GM19023 (cell line): ENCODE data around the gene TMEM181.
"Not testable (repeated sequence)": the region's sequence is repeated elsewhere in the genome, so short reads cannot be mapped to it uniquely, and the experiment has no call there.

Experiments used
- ATAC-seq: cut with Tn5 transposase; IDR thresholded peaks from one replicate; pipeline ENCODE4 v1.9.1; 2021; ENCODE audit warnings: mild to moderate bottlenecking, moderate library complexity; ENCODE audit not compliant: unreplicated experiment

The TMEM181 gene

DNA sequence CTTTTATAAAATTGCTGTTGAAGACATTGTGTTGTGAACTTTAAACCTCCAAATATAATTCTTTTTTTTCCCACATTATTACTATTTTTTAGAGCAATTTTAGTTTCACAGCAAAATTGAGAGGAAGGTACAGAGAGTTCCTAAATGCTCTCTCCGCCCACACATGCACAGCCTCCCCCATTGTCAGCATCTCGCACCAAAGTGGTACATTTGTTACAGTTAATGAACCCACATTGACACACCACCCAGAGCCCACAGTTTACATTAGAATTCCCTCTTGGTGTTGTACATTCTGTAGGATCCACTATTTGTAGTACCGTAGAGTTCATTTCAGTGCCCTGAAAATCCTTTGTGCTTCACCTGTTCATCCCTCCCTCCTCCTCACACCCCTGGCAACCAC, 33.8 kb downstream of the TMEM181 start:
- ATAC-seq: no peak

DNA sequence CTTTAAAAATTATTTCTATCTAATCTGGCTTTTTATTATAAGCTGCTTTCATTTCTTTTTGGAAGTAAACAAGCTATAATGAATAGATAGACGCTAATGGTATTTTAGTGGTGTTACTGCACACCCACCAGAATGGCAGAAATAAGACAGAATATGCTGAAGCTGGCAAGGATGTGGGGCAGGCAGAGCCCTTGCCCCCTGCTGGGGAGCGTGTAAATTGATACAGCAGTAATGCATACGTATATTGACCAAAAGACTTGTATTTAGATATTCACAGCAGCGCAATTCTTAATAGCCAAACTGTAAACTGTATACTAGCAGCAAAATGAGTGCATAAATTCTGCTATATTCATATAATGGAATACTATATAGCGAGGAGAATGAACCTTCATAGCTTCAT, 35.3 kb downstream of the TMEM181 start:
- ATAC-seq: no peak

DNA sequence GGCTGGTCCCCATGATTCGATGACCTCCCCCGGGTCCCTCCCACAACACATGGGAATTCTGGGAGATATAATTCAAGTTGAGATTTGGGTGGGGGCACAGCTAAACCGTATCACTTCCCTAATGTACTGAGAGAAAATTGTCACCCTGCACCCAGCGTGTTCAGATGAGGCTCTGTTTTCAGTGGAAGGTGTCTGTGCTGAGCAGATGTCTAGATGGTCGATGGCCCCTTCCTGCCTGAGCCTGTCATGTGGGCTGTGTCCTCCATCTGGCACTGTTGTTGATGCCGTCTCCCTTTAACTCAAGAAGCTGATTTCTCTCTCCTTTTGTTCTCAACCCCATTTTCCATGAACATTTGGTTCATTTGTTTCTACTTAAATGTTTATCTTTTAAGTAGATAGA, 37.0 kb downstream of the TMEM181 start:
- no peak for ATAC-seq

DNA sequence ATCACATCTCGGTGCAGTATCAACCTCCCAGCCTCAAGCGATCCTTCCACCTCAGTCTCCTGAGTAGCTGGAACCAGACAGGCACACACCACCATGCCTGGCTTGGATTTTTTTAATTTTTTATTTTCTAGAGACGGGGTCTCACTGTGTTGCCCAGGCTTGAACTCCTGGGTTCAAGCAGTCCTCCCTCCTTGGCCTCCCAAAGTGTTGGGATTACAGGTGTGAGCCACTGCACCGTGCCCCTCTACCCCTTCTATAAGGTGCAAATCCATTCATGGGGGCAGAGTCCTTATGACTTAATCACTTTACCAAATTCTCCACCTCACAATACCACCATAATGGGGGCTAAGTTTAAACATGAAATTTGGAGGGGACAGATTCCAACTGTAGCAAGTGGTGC, 37.7 kb downstream of the TMEM181 start:
- ATAC-seq: no peak

DNA sequence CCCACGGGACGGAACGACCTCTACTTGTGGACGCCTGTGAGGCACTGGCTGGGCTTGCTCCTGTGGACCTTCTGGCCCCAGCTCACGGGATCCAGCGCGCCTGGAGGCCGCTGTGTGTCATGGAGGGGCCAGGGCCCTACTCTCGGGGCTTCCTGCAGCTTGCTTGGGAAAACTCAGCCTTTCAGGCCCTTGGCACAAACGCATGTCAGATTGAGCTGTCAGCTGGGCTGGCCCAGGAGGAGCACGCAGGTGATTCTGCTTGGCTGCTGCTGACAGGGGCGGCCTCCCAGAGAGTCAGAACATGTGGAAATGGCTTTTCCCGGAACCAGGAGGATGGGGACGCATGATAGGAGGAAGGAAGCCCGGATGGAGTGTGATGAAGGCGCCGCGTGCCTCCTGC, 39.7 kb downstream of the TMEM181 start:
- ATAC-seq: no peak

DNA sequence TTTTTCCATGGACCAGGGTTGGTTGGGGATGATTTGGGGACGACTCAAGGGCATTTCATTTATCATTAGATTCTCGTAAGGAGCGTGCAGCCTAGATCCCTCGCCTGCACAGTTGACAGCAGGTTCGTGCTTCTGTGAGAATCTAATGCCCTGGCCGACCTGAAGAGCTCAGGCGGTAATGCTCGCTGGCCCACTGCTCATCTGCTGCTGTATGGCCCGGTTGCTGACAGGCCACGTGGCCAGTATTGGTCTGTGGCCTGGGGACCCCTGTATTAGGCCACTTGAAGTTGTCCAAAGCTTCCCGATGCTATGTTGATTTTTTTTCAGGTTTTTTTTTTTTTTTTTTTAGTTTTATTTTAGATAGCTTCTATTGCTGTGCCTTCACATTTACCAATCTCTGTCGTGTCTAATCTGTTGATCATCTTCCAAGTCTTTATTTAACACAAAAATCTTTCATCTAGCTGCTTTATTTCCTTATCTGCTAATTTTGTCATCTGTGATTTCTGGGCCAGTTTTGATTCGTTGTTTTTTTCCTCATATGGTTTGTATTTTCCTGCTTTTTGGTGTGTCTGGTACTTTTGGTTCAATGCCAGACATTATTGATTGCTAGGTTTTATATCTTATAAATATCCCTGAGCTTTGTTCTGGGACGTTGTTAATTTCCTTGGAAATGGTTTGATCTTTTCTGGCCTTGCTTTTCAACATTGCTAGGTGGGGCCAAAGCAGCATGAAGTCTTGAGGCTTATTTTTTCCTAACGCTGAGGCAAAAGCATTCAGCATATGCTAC, 43.6 kb downstream of the TMEM181 start:
- ATAC-seq: no peak

DNA sequence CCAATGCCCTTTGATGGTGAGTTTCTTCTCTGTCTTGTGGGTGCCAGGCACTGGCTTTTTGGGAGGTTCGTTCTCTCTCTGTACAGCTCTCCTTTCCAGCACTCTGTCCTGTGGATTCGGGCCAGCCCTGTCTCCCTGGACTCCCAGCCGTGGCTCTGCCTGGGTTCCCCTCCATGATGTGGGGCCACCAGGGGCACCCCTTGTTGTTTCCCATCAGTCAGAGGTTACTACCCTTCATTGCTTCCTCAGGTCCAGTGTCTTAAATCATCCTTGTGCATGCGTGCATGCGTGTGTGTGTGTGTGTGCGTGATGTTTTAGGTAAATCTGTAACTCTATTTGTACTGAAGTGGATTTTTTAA, 44.1 kb downstream of the TMEM181 start:
- no peak for ATAC-seq

DNA sequence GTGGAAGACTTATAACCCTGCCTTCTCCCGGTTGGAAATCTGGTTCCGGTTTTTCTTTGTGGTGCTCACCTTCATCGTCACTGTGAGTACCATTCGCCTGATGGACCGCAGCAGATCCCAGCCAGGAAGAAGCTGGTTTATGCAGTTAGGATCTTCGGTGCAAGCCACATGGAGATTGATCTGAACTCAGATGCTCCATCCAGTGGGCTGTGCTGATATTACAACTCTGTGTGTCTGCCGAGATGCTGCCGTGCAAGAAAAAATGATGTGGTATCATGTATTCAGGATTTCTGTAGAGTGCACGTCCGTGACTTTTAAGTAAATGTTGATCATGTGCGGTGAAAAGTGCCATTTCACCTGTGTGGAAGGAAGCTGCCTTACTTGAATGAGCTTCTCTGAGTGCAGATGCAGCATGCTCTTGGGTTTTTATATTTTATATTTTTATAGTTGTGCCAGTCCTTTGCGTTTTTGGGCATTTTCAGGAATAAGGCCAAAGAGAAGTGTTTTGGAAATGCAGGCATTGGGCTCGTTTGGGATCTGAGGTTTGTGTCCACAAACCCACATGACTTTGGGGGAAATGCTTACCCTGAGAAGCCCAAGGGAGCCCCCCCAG, 45.5 kb downstream of the TMEM181 start:
- no peak for ATAC-seq

DNA sequence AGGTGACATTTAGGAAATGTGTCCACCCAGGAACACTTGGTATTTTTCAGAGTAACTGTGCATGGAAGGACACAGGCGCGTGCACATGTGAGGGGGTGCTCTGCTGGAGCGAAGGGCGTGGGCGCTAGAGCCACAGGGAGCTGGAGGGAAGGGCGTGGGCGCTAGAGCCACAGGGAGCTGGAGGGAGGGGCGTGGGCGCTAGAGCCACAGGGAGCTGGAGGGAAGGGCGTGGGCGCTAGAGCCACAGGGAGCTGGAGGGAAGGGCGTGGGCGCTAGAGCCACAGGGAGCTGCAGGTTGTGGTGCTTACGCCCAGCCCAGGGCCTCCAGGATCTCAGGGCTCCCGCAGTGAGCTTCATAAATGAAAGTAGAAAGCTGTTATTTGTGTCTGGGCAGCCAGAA, 46.1 kb downstream of the TMEM181 start:
- ATAC-seq: not testable (repeated sequence)

DNA sequence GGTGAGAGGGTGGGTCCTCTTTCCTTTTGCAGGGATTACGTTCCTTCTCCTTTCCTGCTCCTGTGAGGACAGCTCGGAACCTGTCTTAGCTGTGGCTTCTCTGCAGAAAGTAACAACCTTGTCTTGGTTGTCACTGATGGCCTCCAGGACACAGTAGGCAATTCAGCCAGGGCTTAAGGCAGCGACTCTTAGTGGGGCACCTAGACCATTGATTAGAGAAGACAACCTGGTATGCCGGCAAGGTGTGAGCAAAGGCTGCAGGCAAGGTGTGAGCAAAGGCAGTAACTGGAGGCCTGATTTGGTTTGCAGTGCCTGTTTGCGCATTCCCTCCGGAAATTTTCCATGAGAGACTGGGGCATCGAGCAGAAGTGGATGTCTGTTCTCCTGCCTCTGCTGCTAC, 47.0 kb downstream of the TMEM181 start:
- no peak for ATAC-seq

DNA sequence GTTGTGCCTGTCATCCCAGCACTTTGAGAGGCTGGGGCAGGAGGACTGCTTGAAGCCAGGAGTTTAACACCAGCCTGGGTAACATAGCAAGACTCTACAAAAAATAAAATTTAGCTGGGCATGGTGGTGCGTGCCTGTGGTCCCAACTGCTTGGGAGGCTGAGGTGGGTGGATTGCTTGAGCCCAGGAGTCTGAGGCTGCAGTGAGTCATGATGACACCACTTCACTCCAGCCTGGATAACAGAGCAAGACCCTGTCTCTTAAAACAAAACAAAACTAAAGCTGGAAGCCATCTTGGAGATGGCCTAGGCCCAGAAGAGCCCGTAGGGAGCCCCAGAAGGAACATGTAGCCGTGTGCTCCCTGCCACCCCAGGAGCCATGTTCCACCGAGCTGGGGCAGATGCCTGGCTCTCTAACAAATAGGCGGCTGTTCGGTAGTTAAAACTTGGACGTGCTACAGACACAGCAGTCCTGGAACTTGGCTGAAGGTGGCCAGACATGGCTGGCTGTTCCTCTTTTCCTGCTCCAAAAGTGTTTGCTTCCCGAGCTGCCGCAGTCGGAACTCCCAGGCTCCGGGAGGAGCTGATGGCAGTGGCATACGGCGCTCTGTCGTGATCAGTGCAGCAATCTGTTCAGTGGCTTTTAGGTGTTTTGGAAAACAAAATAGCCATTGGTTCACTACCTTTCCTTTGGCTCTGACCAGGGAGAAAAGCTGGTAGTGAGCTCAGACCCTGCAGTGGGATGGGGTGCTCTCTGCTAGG, 47.7 kb downstream of the TMEM181 start:
- ATAC-seq: no peak

DNA sequence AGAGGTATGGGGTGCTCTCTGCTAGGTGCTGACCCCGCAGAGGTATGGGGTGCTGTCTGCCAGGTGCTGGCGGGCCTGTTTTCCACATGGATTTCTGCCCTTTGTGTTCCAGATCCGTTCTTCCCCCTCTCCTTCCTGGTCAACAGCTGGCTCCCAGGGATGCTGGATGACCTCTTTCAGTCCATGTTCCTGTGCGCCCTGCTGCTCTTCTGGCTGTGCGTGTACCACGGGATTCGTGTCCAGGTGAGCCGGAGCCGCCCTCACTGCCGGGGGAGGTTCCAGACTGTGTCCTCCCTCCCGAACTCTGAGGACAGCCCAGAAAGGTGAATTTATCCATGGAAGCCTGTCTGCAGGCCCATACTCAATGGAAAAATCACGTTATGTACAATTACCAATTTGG, 48.3 kb downstream of the TMEM181 start:
- no peak for ATAC-seq

DNA sequence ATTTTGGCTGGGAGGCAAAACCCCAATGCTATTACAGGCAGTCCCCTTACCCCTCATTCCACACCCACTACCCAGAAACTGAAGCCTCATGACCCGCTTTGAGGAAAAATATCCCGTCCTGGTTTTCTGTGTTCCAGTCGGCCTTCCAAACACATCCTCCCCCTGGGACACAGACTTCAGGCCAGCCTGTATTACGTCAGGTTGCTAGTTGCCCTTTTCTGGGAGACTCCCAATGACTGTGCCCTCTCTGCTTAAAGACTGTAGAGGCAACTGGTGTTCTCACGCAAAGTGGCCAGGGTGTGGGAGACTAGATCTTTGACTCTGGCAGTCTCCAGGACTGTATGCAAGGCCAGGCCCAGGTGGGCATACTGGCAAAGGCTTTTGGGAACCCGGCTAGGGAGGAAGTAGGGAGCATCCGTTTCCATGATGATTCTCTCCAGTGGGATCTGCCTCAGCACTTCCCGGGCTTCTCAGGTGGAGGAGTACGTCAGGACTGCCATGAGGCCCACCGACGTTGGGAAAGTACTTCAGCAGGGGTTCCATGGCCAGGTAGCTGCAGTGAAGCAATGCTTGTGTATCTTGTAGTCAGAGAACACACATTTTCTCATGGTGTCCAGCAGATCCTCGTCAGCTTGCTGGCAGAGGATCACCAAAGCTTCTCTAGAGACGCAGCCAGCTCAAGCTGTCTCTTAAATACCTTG, 49.7 kb downstream of the TMEM181 start:
- ATAC-seq: no peak

DNA sequence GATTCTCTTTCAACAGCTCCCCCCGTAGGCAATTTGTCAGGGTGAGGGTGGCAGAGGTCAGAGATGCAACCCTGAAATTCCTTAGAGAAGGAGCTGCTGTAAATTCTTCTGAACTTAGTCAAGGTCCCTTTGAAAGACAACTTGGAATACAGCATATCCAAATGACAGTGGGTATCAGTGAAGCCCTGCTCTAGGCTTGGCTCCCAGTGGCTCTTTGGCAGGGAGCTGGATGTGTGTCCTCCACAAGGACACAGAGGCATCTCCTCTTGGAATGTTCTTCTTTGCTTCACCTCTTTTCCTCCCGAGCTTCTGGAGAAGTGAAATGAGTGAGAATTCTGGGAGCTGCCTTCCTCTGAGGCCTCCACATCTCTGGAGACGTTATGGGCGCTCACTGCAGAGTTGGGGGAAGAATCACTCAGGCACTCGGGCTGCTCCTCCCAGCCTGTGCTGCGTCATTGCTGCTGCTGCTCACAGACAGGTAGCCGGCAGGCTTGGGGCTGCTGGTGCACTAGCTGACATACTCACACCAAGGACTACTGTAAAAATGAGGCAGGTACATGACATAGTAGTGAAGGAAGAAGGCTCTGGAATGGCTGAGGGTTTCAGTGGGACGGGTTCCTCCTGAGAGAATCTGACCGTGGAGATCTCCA, 50.6 kb downstream of the TMEM181 start:
- ATAC-seq: no peak

DNA sequence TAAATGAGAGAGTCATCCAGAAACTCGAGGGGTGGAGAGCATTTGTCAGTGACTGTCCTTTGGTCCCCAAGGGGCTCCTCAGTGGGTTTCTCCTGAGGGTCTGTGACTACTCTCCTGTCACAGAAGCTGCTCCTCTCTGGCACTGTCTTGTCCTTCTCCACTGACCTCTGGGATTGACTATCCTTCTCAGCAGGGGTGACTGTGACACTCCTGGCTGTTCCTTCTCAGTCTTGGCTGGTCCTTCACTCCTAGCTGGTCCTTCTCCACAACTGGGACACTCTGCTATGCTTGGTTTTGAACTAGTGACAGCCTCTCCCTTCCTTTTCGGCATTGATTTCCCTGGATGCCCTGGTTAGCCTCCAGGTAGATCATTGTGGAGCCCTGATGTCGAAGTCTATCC, 51.1 kb downstream of the TMEM181 start:
- ATAC-seq: no peak

DNA sequence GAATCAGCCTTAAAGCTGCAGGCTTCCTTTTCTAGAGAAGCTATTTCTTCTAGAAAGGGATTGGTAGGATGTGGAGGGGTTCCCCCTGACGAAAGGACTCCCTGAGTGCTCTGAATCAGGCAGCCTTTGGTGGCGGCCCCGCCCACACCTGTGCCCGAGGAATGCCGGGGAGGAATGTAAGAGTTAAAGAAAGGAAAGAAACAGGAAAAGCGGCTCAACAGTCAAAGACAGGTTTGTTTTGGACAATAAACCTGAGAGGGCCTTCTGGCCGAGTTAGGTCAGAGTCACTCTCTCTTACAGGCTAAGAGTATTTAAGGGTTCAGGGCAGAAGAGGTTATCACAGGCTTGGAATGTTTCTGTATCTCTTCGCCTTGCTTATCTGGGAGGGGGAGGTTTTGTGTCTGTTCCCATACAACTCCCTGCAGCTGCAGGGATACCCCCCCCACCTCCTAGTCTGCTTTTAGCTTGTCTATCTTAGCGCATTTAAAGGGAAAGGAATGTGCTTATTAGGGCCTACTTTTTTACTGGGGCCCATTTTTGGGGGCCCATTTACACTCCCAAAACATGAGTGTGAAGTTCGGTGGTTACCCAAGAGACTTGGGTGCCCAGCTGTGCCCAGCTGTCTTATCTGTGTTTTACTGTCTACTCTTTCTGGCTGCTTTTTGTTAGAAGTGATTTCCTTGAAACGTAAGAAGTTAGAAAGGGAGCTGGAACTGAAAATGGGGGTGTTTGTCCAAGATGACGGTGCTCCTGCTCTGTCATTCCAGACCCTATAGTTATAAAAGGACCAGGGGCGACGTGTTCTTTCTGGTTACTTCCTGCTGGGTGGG, 51.9 kb downstream of the TMEM181 start:
- ATAC-seq: no peak

DNA sequence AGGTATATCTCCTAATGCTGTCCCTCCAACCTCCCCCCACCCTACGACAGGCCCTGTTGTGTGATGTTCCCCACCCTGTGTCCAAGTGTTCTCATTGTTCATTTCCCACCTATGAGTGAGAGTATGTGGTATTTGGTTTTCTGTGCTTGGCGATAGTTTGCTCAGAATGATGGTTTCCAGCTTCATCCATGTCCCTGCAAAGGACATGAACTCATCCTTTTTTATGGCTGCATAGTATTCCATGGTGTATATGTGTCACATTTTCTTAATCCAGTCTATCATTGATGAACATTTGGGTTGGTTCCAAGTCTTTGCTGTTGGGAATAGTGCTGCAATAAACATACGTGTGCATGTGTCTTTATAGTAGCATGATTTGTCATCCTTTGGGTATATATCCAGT, 54.7 kb downstream of the TMEM181 start:
- not testable (repeated sequence) for ATAC-seq

DNA sequence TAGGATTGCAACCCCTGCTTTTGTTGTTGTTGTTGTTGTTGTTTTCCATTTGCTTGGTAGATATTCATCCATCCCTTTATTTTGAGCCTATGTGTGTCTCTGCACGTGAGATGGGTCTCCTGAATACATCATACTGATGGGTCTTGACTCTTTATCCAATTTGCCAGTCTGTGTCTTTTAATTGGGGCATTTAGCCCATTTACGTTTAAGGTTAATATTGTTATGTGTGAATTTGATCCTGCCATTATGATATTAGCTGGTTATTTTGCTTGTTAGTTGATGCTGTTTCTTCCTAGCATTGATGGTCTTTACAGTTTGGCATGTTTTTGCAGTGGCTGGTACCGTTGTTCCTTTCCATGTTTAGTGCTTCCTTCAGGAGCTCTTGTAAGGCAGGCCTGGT, 58.4 kb downstream of the TMEM181 start:
- not testable (repeated sequence) for ATAC-seq

DNA sequence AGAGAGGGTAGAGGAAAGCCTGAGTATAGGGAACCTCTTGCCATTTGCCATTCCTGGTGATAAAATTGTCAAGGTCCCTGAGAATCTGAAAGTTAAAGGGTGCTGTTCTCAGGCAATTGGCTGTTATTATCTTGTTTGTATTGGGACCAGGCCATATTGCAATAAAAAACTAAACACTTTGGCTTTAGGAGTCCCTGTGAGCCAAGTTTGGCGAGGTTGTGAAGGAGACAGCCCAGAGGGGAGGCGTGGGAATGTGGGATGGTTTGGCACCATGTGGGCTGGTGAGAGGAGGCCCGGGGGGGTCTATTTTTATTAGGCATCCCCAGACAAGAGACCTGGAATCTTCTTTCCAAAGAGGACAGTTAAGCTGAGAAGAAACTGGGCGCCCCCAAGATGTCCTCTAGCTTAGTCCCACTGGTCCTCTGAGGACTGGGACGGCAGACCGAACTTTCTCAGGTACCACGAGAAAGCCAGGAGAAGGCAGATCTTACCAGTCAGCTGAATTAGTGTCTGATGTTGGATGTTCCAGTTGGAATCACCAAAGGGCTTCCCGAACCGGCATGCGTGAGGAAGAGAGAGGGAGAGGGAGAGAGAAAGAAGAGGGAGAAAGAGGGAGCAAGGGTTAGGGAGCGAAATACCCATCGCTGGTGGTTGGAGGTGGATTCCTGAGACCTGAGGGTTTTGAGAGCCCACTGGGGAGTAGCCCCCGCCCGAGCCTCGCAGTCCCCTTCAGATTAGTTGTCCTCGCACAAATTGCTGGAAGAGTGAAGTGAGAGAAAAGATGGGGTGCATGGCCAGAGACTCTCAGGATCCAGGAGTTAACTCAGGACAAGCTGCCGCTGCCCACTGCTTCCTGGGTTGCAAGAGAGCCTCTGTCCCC, 60.3 kb downstream of the TMEM181 start:
- no peak for ATAC-seq
